AG09309 (cell line): ENCODE measurements around the gene GMFB.
"Not testable (repeated sequence)": the region's sequence is repeated elsewhere in the genome, so short reads cannot be mapped to it uniquely, and the experiment has no call there.

ENCODE experiments used
- DNase-seq: peaks from one replicate; pipeline ENCODE4 v3.0.0-alpha.2; 2010; ENCODE audit warnings: low read depth
- H3K4me3 ChIP-seq: 2 replicates; pipeline ENCODE4 v1.5.1; 2011; ENCODE audit warnings: mild to moderate bottlenecking, low read depth, low read length, moderate library complexity; ENCODE audit not compliant: control insufficient read depth
- CTCF ChIP-seq: IDR thresholded peaks from 2 replicates; pipeline ENCODE4 v1.5.1; 2011; ENCODE audit warnings: mild to moderate bottlenecking, low read depth, low read length, inconsistent platforms; ENCODE audit not compliant: insufficient read depth, control insufficient read depth; ENCODE audit errors: missing control alignments

The GMFB gene

GRCh38 chr14:54471641-54472040 is 17.1 kb downstream of the GMFB start:
- H3K4me3 ChIP-seq = no peak overlapping the region
- TF ChIP-seq CTCF = no peak
- DNase-seq = no peak

- DNase-seq = no peak
- TF ChIP-seq CTCF = no peak
- H3K4me3 ChIP-seq = no peak overlapping the region
Observed at GRCh38 chr14:54470701-54471100, 18.1 kb downstream of the GMFB start.

GRCh38 chr14:54467280-54467679 is 21.5 kb downstream of the GMFB start:
- no peak for DNase-seq
- H3K4me3 ChIP-seq = no peak overlapping the region
- no peak for TF ChIP-seq CTCF

- no peak for DNase-seq
- TF ChIP-seq CTCF = no peak
- no peak overlapping the region for H3K4me3 ChIP-seq
Observed at GRCh38 chr14:54465654-54466053, 23.1 kb downstream of the GMFB start.

- TF ChIP-seq CTCF = no peak
- no peak overlapping the region for H3K4me3 ChIP-seq
- no peak for DNase-seq
Observed at GRCh38 chr14:54462048-54462447, 26.7 kb downstream of the GMFB start.

- no peak overlapping the region for H3K4me3 ChIP-seq
- DNase-seq = no peak
- no peak for TF ChIP-seq CTCF
Observed at GRCh38 chr14:54459106-54459505, 29.7 kb downstream of the GMFB start.

GRCh38 chr14:54458536-54458935 is 30.2 kb downstream of the GMFB start:
- H3K4me3 ChIP-seq, DNase-seq: not testable (repeated sequence)
